HepG2 (cell line): ENCODE data around the gene TLCD1. TPM values are rescaled to one million over a fixed set of nuclear protein-coding genes. Genes with fewer than 3 reads are reported as not detected.

Experiments used
- BRCA1 ChIP-seq: sonication (generic); formaldehyde crosslinking; IDR thresholded peaks from 2 replicates; pipeline ENCODE4 v1.4.0; 2020; ENCODE audit warnings: missing genetic modification reagents
- CAMTA2 ChIP-seq: sonication (generic); formaldehyde crosslinking; IDR thresholded peaks from 2 replicates; pipeline ENCODE4 v1.4.0; 2020; ENCODE audit warnings: mild to moderate bottlenecking, missing genetic modification reagents, borderline replicate concordance
- CCDC6 ChIP-seq: sonication (generic); formaldehyde crosslinking; IDR thresholded peaks from 2 replicates; pipeline ENCODE4 v1.8.1; 2022; ENCODE audit warnings: mild to moderate bottlenecking, missing genetic modification reagents, moderate library complexity
- CERS6 ChIP-seq: sonication (generic); formaldehyde crosslinking; IDR thresholded peaks from 2 replicates; pipeline ENCODE4 v1.5.0; 2020; ENCODE audit warnings: missing genetic modification reagents
- ETV6 ChIP-seq: sonication (generic); formaldehyde crosslinking; conservative IDR thresholded peaks from 2 replicates; pipeline ENCODE4 v1.4.0; 2020; ENCODE audit warnings: missing genetic modification reagents
- NR2C2 ChIP-seq: sonication (generic); formaldehyde crosslinking; IDR thresholded peaks from 2 replicates; pipeline ENCODE4 v1.4.0; 2020; ENCODE audit warnings: missing genetic modification reagents, mild to moderate bottlenecking, moderate library complexity, borderline replicate concordance
- ZBTB7A ChIP-seq: sonication (generic); formaldehyde crosslinking; IDR thresholded peaks from 2 replicates; pipeline ENCODE4 v1.8.0; 2022; ENCODE audit warnings: mild to moderate bottlenecking, missing genetic modification reagents
- ZNF318 ChIP-seq: sonication (generic); formaldehyde crosslinking; IDR thresholded peaks from 2 replicates; pipeline ENCODE4 v1.4.0; 2020; ENCODE audit warnings: mild to moderate bottlenecking, missing genetic modification reagents
- ZNF407 ChIP-seq: sonication (generic); formaldehyde crosslinking; IDR thresholded peaks from one replicate; pipeline ENCODE4 v1.5.1; 2020; ENCODE audit warnings: mild to moderate bottlenecking, missing genetic modification reagents; ENCODE audit errors: not compliant biosample characterization
- ZNF430 ChIP-seq: sonication (generic); formaldehyde crosslinking; IDR thresholded peaks from 2 replicates; pipeline ENCODE4 v1.9.0; 2021; ENCODE audit warnings: mild to moderate bottlenecking, missing genetic modification reagents
- ZNF580 ChIP-seq: IDR thresholded peaks from 2 replicates; pipeline ENCODE4 v1.6.1; 2016; ENCODE audit warnings: low read depth, borderline replicate concordance
- polyA plus RNA-seq, 8 experiments: library from polyadenylated mRNA; depleted of rRNA in 3 of 8; stranded (reverse) in 7 of 8; unstranded in 1 of 8; fragments of >200 nt; fragmentation: Illumina TruSeq in 4 of 8; extraction: Trizol in 4 of 8; gene quantifications; 2 replicates each; pipeline versions ENCODE4 v1.2.1 to v1.2.3, GENCODE V29; 2011 to 2016; ENCODE audit warnings: low read depth in 4 of 8, missing spikeins in 1 of 8, mixed read lengths in 1 of 8; ENCODE audit not compliant: insufficient read depth in 1 of 8
- total RNA-seq, 5 experiments: library from RNA; depleted of rRNA; stranded (reverse); fragments of >200 nt; fragmentation: Illumina TruSeq; extraction: Trizol; gene quantifications; 2 replicates each; pipeline ENCODE4 v1.2.3, GENCODE V29; 2016; ENCODE audit warnings: low read depth in 1 of 5

TLCD1 gene
- total and polyA plus RNA-seq, 2 of the 13 experiments (the other 11 are each of a cell fraction or from before 2014, with no cell fraction given) = 14.9 to 19.6 TPM

- TF ChIP-seq ZNF407 (CRISPR knock-in tag) = peak; percentile 56
- no peak for TF ChIP-seq ZNF580
- 0 out of 2 replicates have a peak, but pooled peaks have one; percentile 14 for TF ChIP-seq CAMTA2 (CRISPR knock-in tag)
- TF ChIP-seq NR2C2 = 0 out of 2 replicates have a peak, but pooled peaks have one; percentile 40
- peak; percentile 81; the same call in 1 of the 2 replicates for TF ChIP-seq BRCA1 (CRISPR knock-in tag)
- no peak for TF ChIP-seq CERS6 (CRISPR knock-in tag)
- no peak for TF ChIP-seq ETV6 (CRISPR knock-in tag)
- TF ChIP-seq ZNF318 (CRISPR knock-in tag) = peak; percentile 68; the same call in 1 of the 2 replicates
- TF ChIP-seq CCDC6 = peak; percentile 47; the same call in 1 of the 2 replicates
- TF ChIP-seq ZNF430 (CRISPR knock-in tag) = no peak; the same call in 1 of the 2 replicates
- TF ChIP-seq ZBTB7A = peak; percentile 87
Measured at GRCh38 chr17:28725660-28726225, 290 bp downstream of the TLCD1 start (continued).
